Measurements from ENCODE around the gene SPTBN4.

- TF ChIP-seq CTCF (IDR thresholded peaks at IDR 0.05; ENCODE audit: insufficient read depth, low read depth, low read length): no peak
- no peak for TF ChIP-seq EZH2 (IDR thresholded peaks at IDR 0.05; ENCODE audit: insufficient read depth, low read length)
Observed at GRCh38 chr19:40424637-40425449, 42.0 kb upstream of the SPTBN4 start.

All from astrocyte (in vitro differentiated cells and primary cell).